Ishikawa (cell line): Measurements from ENCODE around the gene BOD1L2.

ENCODE experiments used
- CEBPB ChIP-seq: IDR thresholded peaks from 2 replicates; pipeline ENCODE4 v1.6.1; 2012
- CREB1 ChIP-seq: IDR thresholded peaks from 2 replicates; pipeline ENCODE4 v1.6.1; 2012; ENCODE audit warnings: low read depth
- EGR1 ChIP-seq: IDR thresholded peaks from 2 replicates; pipeline ENCODE4 v1.6.1; 2012
- EP300 ChIP-seq: IDR thresholded peaks from 2 replicates; pipeline ENCODE4 v1.6.1; 2012; ENCODE audit warnings: borderline replicate concordance
- FOXM1 ChIP-seq: IDR thresholded peaks from 2 replicates; pipeline ENCODE4 v1.6.1; 2012; ENCODE audit warnings: low read depth, borderline replicate concordance
- NFIC ChIP-seq: IDR thresholded peaks from 2 replicates; pipeline ENCODE4 v1.6.1; 2012
- RAD21 ChIP-seq: IDR thresholded peaks from 2 replicates; pipeline ENCODE4 v1.6.1; 2012; ENCODE audit warnings: low read depth
- TAF1 ChIP-seq: IDR thresholded peaks from 2 replicates; pipeline ENCODE4 v1.6.1; 2012; ENCODE audit warnings: low read depth, mild to moderate bottlenecking
- TCF12 ChIP-seq: IDR thresholded peaks from 2 replicates; pipeline ENCODE4 v1.6.1; 2012; ENCODE audit warnings: low read depth
- TEAD4 ChIP-seq: IDR thresholded peaks from 2 replicates; pipeline ENCODE4 v1.6.1; 2012
- YY1 ChIP-seq: IDR thresholded peaks from 2 replicates; pipeline ENCODE4 v1.6.1; 2012; ENCODE audit warnings: low read depth
- ZBTB7A ChIP-seq: IDR thresholded peaks from 2 replicates; pipeline ENCODE4 v1.6.1; 2012; ENCODE audit warnings: low read depth
- TF ChIP-seq, protein P1 (sequence below): IDR thresholded peaks from 2 replicates; pipeline ENCODE4 v1.6.1; 2012
- TF ChIP-seq, protein P2 (sequence below): IDR thresholded peaks from 2 replicates; pipeline ENCODE4 v1.6.1; 2012
- TF ChIP-seq, protein P3 (sequence below): IDR thresholded peaks from 2 replicates; pipeline ENCODE4 v1.6.1; 2012; ENCODE audit warnings: low read depth, mild to moderate bottlenecking

The BOD1L2 gene

DNA sequence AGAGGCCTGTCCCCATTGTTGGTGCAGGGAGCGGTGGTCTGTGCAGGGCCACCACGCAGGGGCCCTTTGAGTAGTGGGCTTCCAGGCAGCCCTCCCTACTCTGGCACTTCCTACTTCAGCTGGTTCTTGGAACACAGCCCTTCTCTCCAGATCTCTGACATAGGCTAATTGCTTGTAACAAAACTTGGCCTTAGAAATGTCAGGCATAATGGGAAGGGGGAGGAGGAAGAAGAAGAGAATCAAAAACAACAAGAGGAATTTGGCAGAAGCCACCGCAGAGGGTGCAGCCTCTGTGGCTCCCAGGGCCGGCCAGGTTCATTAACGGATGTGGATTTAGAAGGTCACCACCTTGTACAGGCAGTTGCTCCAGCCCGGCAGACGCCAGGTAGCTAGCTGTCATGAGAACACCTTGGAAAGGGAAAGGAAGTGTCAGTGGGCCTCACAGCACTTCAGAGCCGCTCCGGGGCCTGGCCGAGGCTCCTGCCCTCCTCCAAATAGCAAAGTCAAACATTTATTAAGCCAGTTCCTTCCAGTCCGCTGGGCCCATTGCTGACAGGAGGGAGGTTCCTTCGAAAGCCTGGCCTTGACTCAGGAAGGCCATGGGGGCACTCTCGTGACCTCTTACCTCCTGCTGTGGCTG, 7.4 kb downstream of the BOD1L2 start:
- TF ChIP-seq CEBPB (no peak), NFIC (no peak), YY1 (no peak), FOXM1 (no peak), TEAD4 (no peak), TAF1 (no peak), CREB1 (no peak), EP300 (no peak), EGR1 (no peak), TCF12 (no peak), RAD21 (no peak), ZBTB7A (no peak)
- TF ChIP-seq, protein P1, sequence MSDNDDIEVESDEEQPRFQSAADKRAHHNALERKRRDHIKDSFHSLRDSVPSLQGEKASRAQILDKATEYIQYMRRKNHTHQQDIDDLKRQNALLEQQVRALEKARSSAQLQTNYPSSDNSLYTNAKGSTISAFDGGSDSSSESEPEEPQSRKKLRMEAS = no peak
- TF ChIP-seq, protein P2, sequence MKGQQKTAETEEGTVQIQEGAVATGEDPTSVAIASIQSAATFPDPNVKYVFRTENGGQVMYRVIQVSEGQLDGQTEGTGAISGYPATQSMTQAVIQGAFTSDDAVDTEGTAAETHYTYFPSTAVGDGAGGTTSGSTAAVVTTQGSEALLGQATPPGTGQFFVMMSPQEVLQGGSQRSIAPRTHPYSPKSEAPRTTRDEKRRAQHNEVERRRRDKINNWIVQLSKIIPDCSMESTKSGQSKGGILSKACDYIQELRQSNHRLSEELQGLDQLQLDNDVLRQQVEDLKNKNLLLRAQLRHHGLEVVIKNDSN = no peak
- TF ChIP-seq, protein P3, sequence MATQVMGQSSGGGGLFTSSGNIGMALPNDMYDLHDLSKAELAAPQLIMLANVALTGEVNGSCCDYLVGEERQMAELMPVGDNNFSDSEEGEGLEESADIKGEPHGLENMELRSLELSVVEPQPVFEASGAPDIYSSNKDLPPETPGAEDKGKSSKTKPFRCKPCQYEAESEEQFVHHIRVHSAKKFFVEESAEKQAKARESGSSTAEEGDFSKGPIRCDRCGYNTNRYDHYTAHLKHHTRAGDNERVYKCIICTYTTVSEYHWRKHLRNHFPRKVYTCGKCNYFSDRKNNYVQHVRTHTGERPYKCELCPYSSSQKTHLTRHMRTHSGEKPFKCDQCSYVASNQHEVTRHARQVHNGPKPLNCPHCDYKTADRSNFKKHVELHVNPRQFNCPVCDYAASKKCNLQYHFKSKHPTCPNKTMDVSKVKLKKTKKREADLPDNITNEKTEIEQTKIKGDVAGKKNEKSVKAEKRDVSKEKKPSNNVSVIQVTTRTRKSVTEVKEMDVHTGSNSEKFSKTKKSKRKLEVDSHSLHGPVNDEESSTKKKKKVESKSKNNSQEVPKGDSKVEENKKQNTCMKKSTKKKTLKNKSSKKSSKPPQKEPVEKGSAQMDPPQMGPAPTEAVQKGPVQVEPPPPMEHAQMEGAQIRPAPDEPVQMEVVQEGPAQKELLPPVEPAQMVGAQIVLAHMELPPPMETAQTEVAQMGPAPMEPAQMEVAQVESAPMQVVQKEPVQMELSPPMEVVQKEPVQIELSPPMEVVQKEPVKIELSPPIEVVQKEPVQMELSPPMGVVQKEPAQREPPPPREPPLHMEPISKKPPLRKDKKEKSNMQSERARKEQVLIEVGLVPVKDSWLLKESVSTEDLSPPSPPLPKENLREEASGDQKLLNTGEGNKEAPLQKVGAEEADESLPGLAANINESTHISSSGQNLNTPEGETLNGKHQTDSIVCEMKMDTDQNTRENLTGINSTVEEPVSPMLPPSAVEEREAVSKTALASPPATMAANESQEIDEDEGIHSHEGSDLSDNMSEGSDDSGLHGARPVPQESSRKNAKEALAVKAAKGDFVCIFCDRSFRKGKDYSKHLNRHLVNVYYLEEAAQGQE = no peak

DNA sequence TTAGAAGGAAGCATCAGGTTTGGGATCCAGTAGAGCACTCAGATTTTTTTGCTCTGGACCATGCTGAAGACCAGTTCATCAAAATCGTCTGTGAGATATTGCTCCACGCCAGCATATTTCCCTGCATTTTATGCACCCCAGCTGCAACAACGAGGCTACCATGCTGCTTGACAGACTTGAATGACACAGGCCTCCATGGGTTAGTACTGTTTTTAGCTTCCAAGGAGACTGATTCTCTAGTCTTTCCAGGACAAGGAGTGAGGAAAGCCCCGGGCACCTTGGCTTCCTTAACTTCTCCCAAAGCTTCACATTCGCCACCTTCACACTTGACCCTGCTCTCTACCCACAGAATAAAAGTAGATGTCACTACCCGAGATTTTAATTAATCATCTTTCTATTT, 17.5 kb downstream of the BOD1L2 start:
- TF ChIP-seq YY1 (no peak), RAD21 (no peak), FOXM1 (no peak)
- TF ChIP-seq, protein P2 = no peak

DNA sequence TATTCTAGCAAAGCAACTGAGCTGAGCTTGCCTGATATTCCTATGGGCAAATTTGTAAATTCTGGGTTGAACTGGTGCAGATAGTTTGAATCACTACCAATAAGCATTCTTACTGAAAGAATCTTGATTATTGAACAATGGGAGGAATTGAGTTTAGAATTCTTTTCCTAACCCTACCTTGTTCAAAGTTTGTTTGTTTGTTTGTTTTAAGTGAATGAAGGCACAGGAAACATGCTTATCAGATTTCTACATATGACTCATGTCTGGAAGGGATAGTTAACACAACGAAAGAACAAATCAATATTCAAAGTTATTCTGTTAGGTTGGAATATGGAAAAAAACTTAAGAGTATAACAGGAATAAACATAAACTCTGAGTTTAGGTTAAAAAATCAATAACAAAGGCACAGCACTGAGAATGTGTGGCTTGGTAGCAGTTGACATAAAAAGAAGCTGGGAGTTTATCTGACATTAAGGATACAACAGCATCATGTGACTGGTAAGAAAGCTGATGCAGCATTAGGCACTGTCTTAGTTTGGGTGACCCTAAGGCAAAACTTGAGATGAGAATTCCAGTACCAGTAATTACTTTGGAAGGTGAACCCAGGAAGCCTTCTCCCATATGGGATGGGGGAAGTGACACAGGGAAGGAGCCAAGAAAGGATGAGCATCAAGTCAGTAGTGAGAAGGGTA, 20.9 kb downstream of the BOD1L2 start:
- TF ChIP-seq, protein P3 = no peak
- TF ChIP-seq NFIC (no peak), YY1 (no peak), TCF12 (no peak), TAF1 (no peak), EP300 (no peak)
- TF ChIP-seq, protein P1 = no peak
- TF ChIP-seq, protein P2 = no peak

DNA sequence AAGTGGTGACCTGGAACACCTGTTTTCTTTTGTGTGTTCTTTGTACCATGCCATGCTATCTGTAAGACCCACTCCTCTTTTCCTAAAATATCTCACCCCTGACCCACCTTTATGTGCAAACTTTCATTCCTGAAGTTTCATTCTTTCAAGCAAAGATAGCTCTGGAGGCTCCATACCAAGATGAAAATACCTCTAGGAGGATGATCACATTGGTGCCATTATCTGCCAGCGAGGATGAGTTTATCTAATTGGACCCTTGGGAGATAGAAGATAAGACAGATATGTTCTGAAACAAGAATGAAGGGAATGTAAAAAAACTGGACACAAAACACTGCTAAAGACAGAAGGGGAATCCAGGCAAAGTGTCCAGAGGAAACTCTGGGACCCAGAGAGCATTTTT, 24.1 kb downstream of the BOD1L2 start:
- TF ChIP-seq EGR1 = no peak

DNA sequence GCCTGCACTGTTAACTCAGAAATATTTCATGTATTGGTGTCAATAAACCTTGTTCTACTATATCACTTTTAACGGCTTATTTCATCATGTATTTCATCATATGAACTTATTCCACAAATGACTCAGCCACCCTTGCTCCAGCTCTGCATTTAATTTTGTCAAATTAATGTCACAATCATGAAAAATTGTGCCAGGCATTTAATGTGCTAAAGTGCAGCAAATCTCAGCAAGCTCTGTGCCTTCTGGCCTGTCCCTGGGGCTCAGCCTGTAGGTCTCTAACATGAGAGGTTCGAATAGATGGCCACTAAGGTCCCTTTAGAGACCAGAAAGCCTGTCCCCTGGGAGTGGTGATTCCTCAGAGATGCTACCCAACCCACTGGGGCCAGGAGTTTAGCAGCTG, 28.6 kb downstream of the BOD1L2 start:
- no peak for TF ChIP-seq CREB1
- TF ChIP-seq, protein P1 = no peak
- no peak for TF ChIP-seq ZBTB7A
- TF ChIP-seq FOXM1 = no peak

DNA sequence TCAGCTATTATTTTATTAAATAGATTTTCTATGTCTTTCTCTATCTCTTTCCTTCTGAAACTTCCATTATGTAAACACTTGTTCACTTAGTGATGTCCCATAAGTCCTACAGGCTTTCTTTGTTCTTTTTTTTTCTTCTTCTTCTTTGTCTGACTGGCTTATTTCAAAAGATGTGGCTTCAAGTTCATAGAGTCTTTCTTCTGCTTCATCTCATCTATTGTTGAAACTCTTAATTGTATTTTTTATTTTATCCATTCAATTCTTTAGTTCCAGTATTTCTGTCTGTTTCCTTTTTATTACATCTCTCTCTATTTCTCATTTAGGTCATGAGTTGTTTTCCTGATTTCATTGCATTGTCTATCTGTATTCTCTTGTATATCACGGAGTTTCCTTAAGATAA, 38.5 kb downstream of the BOD1L2 start:
- TF ChIP-seq NFIC (no peak), CEBPB (no peak), RAD21 (no peak), ZBTB7A (no peak), EGR1 (no peak), TAF1 (no peak), FOXM1 (no peak), CREB1 (no peak)
- TF ChIP-seq, protein P2 = no peak
- TF ChIP-seq, protein P3 = no peak
- TF ChIP-seq, protein P1 = no peak
